IPS DF 4.7 (cell line): ENCODE measurements around the gene LEO1.
A peak's percentile ranks its signal among the peaks of the same experiment; 100 is the strongest.

ENCODE experiments used
- DNase-seq: peaks from one replicate; pipeline ENCODE4 v3.0.0-alpha.2; 2013; ENCODE audit warnings: low spot score; ENCODE audit errors: extremely low read depth

The LEO1 gene

GRCh38 chr15:51971375-51972133, at the start of gene LEO1:
LEO1 (minus strand) TSS chr15:51971778; CDS start chr15:51971745, 33 bp downstream.
- DNase-seq: peak; percentile 92

GRCh38 chr15:52021128-52021671, 49.6 kb upstream of the LEO1 start:
- DNase-seq: no peak

GRCh38 chr15:52020221-52021085, 48.9 kb upstream of the LEO1 start:
- DNase-seq: no peak

- DNase-seq: no peak
Measured at GRCh38 chr15:52019394-52020220, 48.0 kb upstream of the LEO1 start.

- DNase-seq: no peak
Measured at GRCh38 chr15:52018693-52019393, 47.3 kb upstream of the LEO1 start, which contains the start of gene MAPK6. MAPK6 (plus strand) TSS chr15:52019219; CDS start chr15:52046461, 27,242 bp downstream.

GRCh38 chr15:52018244-52018643, 46.7 kb upstream of the LEO1 start:
- no peak for DNase-seq

GRCh38 chr15:52016316-52016715, 44.7 kb upstream of the LEO1 start:
- no peak for DNase-seq

GRCh38 chr15:52014616-52015015, 43.0 kb upstream of the LEO1 start:
- DNase-seq: no peak

- DNase-seq: no peak
Measured at GRCh38 chr15:52013151-52013791, 41.7 kb upstream of the LEO1 start.

GRCh38 chr15:52012210-52012609, 40.6 kb upstream of the LEO1 start:
- no peak for DNase-seq

GRCh38 chr15:52011711-52012144, 40.1 kb upstream of the LEO1 start:
- DNase-seq: no peak

GRCh38 chr15:52010633-52011595, 39.3 kb upstream of the LEO1 start:
- no peak for DNase-seq

GRCh38 chr15:52008698-52009434, 37.3 kb upstream of the LEO1 start:
- DNase-seq: no peak

- DNase-seq: no peak
Measured at GRCh38 chr15:52008359-52008697, 36.8 kb upstream of the LEO1 start.

GRCh38 chr15:52006702-52007340, 35.2 kb upstream of the LEO1 start:
- no peak for DNase-seq

GRCh38 chr15:52005748-52006701, 34.4 kb upstream of the LEO1 start:
- DNase-seq: no peak

- no peak for DNase-seq
Measured at GRCh38 chr15:52004806-52005205, 33.2 kb upstream of the LEO1 start.
